ENCODE measurements around the gene RIMBP3B. TPM values are rescaled to one million over a fixed set of nuclear protein-coding genes. Genes with fewer than 3 reads are reported as not detected.
"Not testable (repeated sequence)": the region's sequence is repeated elsewhere in the genome, so short reads cannot be mapped to it uniquely, and the experiment has no call there.

RIMBP3B gene
- total RNA-seq, 1 experiment from 2014 or later: 0.39 TPM

- WGBS (ENCODE audit: extremely low coverage, insufficient read length, low lambda C conversion rate): no CpG with 5 or more reads among the region's 9 CpGs
- H3K27ac Mint-ChIP-seq; H3K56ac ChIP-seq (ENCODE audit: insufficient read length, low read depth, low read length); H3K23me2 ChIP-seq (ENCODE audit: insufficient read length, low read depth, low read length, poor library complexity, severe bottlenecking); H3K4ac ChIP-seq (ENCODE audit: low read depth, low read length); H3K9ac ChIP-seq (ENCODE audit: extremely low read depth, insufficient read length, low read length); H4K5ac ChIP-seq (ENCODE audit: insufficient read length, low read depth, low read length); H3K79me1 ChIP-seq (ENCODE audit: insufficient read depth, low read depth, low read length, poor library complexity, severe bottlenecking); H2BK12ac ChIP-seq (ENCODE audit: insufficient read length, low read depth, low read length); H3K36me3 Mint-ChIP-seq (ENCODE audit: insufficient read depth in 1 of 3, low read depth in 3 of 3); H3K4me1 ChIP-seq (ENCODE audit: insufficient read depth, low read length); H3K9me3 Mint-ChIP-seq; H3K4me1 Mint-ChIP-seq; H4K8ac ChIP-seq (replicated peaks; ENCODE audit: insufficient read length, low read depth, low read length); H2BK15ac ChIP-seq (ENCODE audit: low read depth, low read length); H4K20me1 ChIP-seq (ENCODE audit: control insufficient read depth, insufficient read depth, insufficient read length); H3K9me3 ChIP-seq (ENCODE audit: control insufficient read depth, low read depth, low read length); H3K18ac ChIP-seq (ENCODE audit: insufficient read length, low read depth, low read length); H2BK120ac ChIP-seq (ENCODE audit: low read depth, low read length, poor library complexity, severe bottlenecking); H2BK20ac ChIP-seq (ENCODE audit: low read depth, low read length, poor library complexity, severe bottlenecking); H4K91ac ChIP-seq (ENCODE audit: insufficient read length, low read depth, low read length); H3K14ac ChIP-seq (ENCODE audit: insufficient read depth, low read length); H3K4me3 Mint-ChIP-seq; H3K79me2 ChIP-seq (ENCODE audit: insufficient read depth, low read length); H3K27me3 Mint-ChIP-seq (ENCODE audit: low read depth); H3K27ac ChIP-seq (ENCODE audit: insufficient read length, low read depth, low read length); H3K27me3 ChIP-seq (ENCODE audit: insufficient read depth, low read length); H2AK5ac ChIP-seq (ENCODE audit: insufficient read length, low read length); H3K4me2 ChIP-seq (ENCODE audit: insufficient read depth, insufficient read length, low read length); H2BK5ac ChIP-seq (ENCODE audit: insufficient read length, low read length); H2AFZ ChIP-seq (ENCODE audit: low read length); H3T11ph ChIP-seq (ENCODE audit: low read length); DNase-seq; H3K23ac ChIP-seq (ENCODE audit: insufficient read length, low read depth, low read length): not testable (repeated sequence)
Observed at GRCh38 chr22:21390013-21390412, 6.5 kb downstream of the RIMBP3B start.

- H3K27ac ChIP-seq (ENCODE audit: insufficient read length, low read depth, low read length); H4K8ac ChIP-seq (replicated peaks; ENCODE audit: insufficient read length, low read depth, low read length); H3K9me3 Mint-ChIP-seq; H3K27me3 ChIP-seq (ENCODE audit: insufficient read depth, low read length); H2BK12ac ChIP-seq (ENCODE audit: insufficient read length, low read depth, low read length); H3K23ac ChIP-seq (ENCODE audit: insufficient read length, low read depth, low read length); H2AK5ac ChIP-seq (ENCODE audit: insufficient read length, low read length); H2BK120ac ChIP-seq (ENCODE audit: low read depth, low read length, poor library complexity, severe bottlenecking); H4K91ac ChIP-seq (ENCODE audit: insufficient read length, low read depth, low read length); H3K4me1 ChIP-seq (ENCODE audit: insufficient read depth, low read length); H2BK20ac ChIP-seq (ENCODE audit: low read depth, low read length, poor library complexity, severe bottlenecking); H3K4me3 Mint-ChIP-seq; H3K23me2 ChIP-seq (ENCODE audit: insufficient read length, low read depth, low read length, poor library complexity, severe bottlenecking); H3K9ac ChIP-seq (ENCODE audit: extremely low read depth, insufficient read length, low read length); H2BK5ac ChIP-seq (ENCODE audit: insufficient read length, low read length); H3K27ac Mint-ChIP-seq; H3K27me3 Mint-ChIP-seq (ENCODE audit: low read depth); H3T11ph ChIP-seq (ENCODE audit: low read length); H3K4me1 Mint-ChIP-seq; H3K56ac ChIP-seq (ENCODE audit: insufficient read length, low read depth, low read length); H3K9me3 ChIP-seq (ENCODE audit: control insufficient read depth, low read depth, low read length); DNase-seq; H3K79me2 ChIP-seq (ENCODE audit: insufficient read depth, low read length); H2AFZ ChIP-seq (ENCODE audit: low read length); H4K5ac ChIP-seq (ENCODE audit: insufficient read length, low read depth, low read length); H3K14ac ChIP-seq (ENCODE audit: insufficient read depth, low read length); H3K36me3 Mint-ChIP-seq (ENCODE audit: insufficient read depth in 1 of 3, low read depth in 3 of 3); H3K79me1 ChIP-seq (ENCODE audit: insufficient read depth, low read depth, low read length, poor library complexity, severe bottlenecking); H2BK15ac ChIP-seq (ENCODE audit: low read depth, low read length); H3K4me2 ChIP-seq (ENCODE audit: insufficient read depth, insufficient read length, low read length); H3K4ac ChIP-seq (ENCODE audit: low read depth, low read length); H3K18ac ChIP-seq (ENCODE audit: insufficient read length, low read depth, low read length); H4K20me1 ChIP-seq (ENCODE audit: control insufficient read depth, insufficient read depth, insufficient read length): not testable (repeated sequence)
- WGBS (ENCODE audit: extremely low coverage, insufficient read length, low lambda C conversion rate): no CpG with 5 or more reads among the region's 7 CpGs
Observed at GRCh38 chr22:21394613-21395012, 11.1 kb downstream of the RIMBP3B start.

All from H9 (cell line).